IMR-90 (cell line): ENCODE data around the gene H19. TPM values are rescaled to one million over a fixed set of nuclear protein-coding genes. Genes with fewer than 3 reads are reported as not detected.

Experiments used
- ATAC-seq: fragments of 200-7000 bp; cut with Tn5 transposase; 2 replicates; pipeline ENCODE4 v1.9.1; 2020; ENCODE audit warnings: low read depth, mild to moderate bottlenecking, moderate library complexity
- BruUV-seq: library from RNA; stranded (reverse); fragments of 400-500 nt; replicated peaks from 2 replicates; lab custom pipeline; 2021; lab: Mats Ljungman, UMichigan
- CTCF ChIA-PET: fragments of 300-600 bp; formaldehyde crosslinking; extraction: SDS; loops from one replicate; lab custom pipeline; 2021; ENCODE audit warnings: antibody characterized with exemption; lab: Yijun Ruan, JAX
- POLR2A ChIA-PET: fragments of 300-600 bp; sonication (Branson Sonifier 250); formaldehyde crosslinking; loops from one replicate; lab custom pipeline; 2022; ENCODE audit warnings: antibody characterized with exemption; ENCODE audit not compliant: unreplicated experiment; lab: Charles Lee
- DNase-seq: peaks from one replicate; pipeline ENCODE4 v3.0.0; 2013
- H2AFZ ChIP-seq: replicated peaks from 2 replicates; pipeline ENCODE3; 2013; ENCODE audit warnings: low read length, mild to moderate bottlenecking; ENCODE audit not compliant: poor library complexity
- H2AK5ac ChIP-seq: 2 replicates; pipeline ENCODE4 v1.6.1; 2013; ENCODE audit warnings: low read depth, low read length, inconsistent platforms
- H2AK9ac ChIP-seq: replicated peaks from 2 replicates; pipeline ENCODE3; 2013; ENCODE audit warnings: mild to moderate bottlenecking, low read depth, low read length, moderate library complexity; ENCODE audit not compliant: poor library complexity
- H2BK120ac ChIP-seq: 2 replicates; pipeline ENCODE4 v1.6.1; 2013; ENCODE audit warnings: low read depth, low read length, inconsistent platforms
- H2BK15ac ChIP-seq: 3 replicates; pipeline ENCODE4 v1.6.1; 2013; ENCODE audit warnings: low read depth, low read length, inconsistent platforms
- H2BK20ac ChIP-seq: 2 replicates; pipeline ENCODE4 v1.6.1; 2013; ENCODE audit warnings: low read depth, mild to moderate bottlenecking, inconsistent platforms, low read length, moderate library complexity
- H2BK5ac ChIP-seq: 2 replicates; pipeline ENCODE4 v1.6.1; 2013; ENCODE audit warnings: mild to moderate bottlenecking, low read depth, low read length, inconsistent platforms; ENCODE audit not compliant: poor library complexity, severe bottlenecking
- H3K14ac ChIP-seq: replicated peaks from 2 replicates; pipeline ENCODE4 v1.6.1; 2013; ENCODE audit warnings: low read depth, low read length, inconsistent platforms
- H3K18ac ChIP-seq: 2 replicates; pipeline ENCODE4 v1.6.1; 2013; ENCODE audit warnings: low read depth, low read length, control low read depth
- H3K23ac ChIP-seq: 2 replicates; pipeline ENCODE4 v1.6.1; 2013; ENCODE audit warnings: low read depth, low read length, inconsistent platforms
- H3K27ac ChIP-seq: 2 replicates; pipeline ENCODE4 v1.5.1; 2013; ENCODE audit warnings: mild to moderate bottlenecking, control low read depth, low read length; ENCODE audit not compliant: insufficient read depth
- H3K27me3 ChIP-seq: 2 replicates; pipeline ENCODE4 v1.6.1; 2013; ENCODE audit warnings: low read length; ENCODE audit not compliant: control insufficient read depth, insufficient read depth
- H3K36me3 ChIP-seq: 2 replicates; pipeline ENCODE4 v1.6.1; 2013; ENCODE audit warnings: low read length, mixed read lengths; ENCODE audit not compliant: control insufficient read depth, insufficient read depth
- H3K4ac ChIP-seq: 2 replicates; pipeline ENCODE4 v1.6.1; 2013; ENCODE audit warnings: low read depth, low read length, inconsistent platforms
- H3K4me1 ChIP-seq: 2 replicates; pipeline ENCODE4 v1.6.1; 2013; ENCODE audit warnings: low read length, mixed read lengths; ENCODE audit not compliant: control insufficient read depth, insufficient read depth
- H3K4me2 ChIP-seq: 2 replicates; pipeline ENCODE4 v1.6.1; 2013; ENCODE audit warnings: low read depth, mild to moderate bottlenecking, control low read depth, low read length, moderate library complexity
- H3K4me3 ChIP-seq: 2 replicates; pipeline ENCODE4 v1.5.1; 2013; ENCODE audit warnings: low read depth, mild to moderate bottlenecking, control low read depth, low read length, moderate library complexity; ENCODE audit not compliant: insufficient read depth
- H3K56ac ChIP-seq: 2 replicates; pipeline ENCODE4 v1.6.1; 2013; ENCODE audit warnings: low read length, inconsistent platforms; ENCODE audit not compliant: insufficient read depth; ENCODE audit errors: extremely low read depth
- H3K79me1 ChIP-seq, 2 experiments: 2 replicates each; pipeline ENCODE4 v1.6.1; 2013; ENCODE audit warnings: low read length in 2 of 2, inconsistent platforms in 1 of 2, low read depth in 1 of 2
- H3K9ac ChIP-seq: 2 replicates; pipeline ENCODE4 v1.6.1; 2013; ENCODE audit warnings: low read depth, low read length, control low read depth
- H3K9me1 ChIP-seq: 2 replicates; pipeline ENCODE4 v1.6.1; 2013; ENCODE audit warnings: low read length, inconsistent platforms; ENCODE audit not compliant: insufficient read depth
- H3K9me3 ChIP-seq: 2 replicates; pipeline ENCODE4 v1.6.1; 2013; ENCODE audit warnings: low read length; ENCODE audit not compliant: control insufficient read depth, insufficient read depth
- H4K20me1 ChIP-seq: 2 replicates; pipeline ENCODE4 v1.6.1; 2013; ENCODE audit warnings: low read length, inconsistent platforms; ENCODE audit not compliant: insufficient read depth
- H4K5ac ChIP-seq: 2 replicates; pipeline ENCODE4 v1.6.1; 2013; ENCODE audit warnings: mild to moderate bottlenecking, low read depth, low read length, control low read depth
- H4K8ac ChIP-seq, 2 experiments: 2 replicates each; pipeline ENCODE4 v1.6.1; 2013; ENCODE audit warnings: low read depth in 2 of 2, low read length in 2 of 2, control low read depth in 1 of 2, inconsistent platforms in 1 of 2
- H4K91ac ChIP-seq: 2 replicates; pipeline ENCODE4 v1.6.1; 2013; ENCODE audit warnings: low read depth, low read length, inconsistent platforms; ENCODE audit not compliant: insufficient read depth
- BHLHE40 ChIP-seq: fragments of 150-350 bp; IDR thresholded peaks from 2 replicates; pipeline ENCODE4 v1.6.1; 2016; ENCODE audit warnings: mild to moderate bottlenecking, low read depth, low read length
- CEBPB ChIP-seq: IDR thresholded peaks from 2 replicates; pipeline ENCODE4 v1.6.1; 2012; ENCODE audit warnings: low read depth, low read length, improper control_type of control experiment
- CHD1 ChIP-seq: IDR thresholded peaks from 2 replicates; pipeline ENCODE4 v1.6.1; 2012; ENCODE audit warnings: low read depth, low read length, improper control_type of control experiment
- MAFK ChIP-seq: IDR thresholded peaks from 2 replicates; pipeline ENCODE4 v1.6.1; 2012; ENCODE audit warnings: low read depth, low read length, improper control_type of control experiment
- MXI1 ChIP-seq: IDR thresholded peaks from 2 replicates; pipeline ENCODE4 v1.6.1; 2012; ENCODE audit warnings: low read depth, mild to moderate bottlenecking, low read length, moderate library complexity, borderline replicate concordance
- NFE2L2 ChIP-seq: fragments of 150-350 bp; IDR thresholded peaks from 2 replicates; pipeline ENCODE4 v1.6.1; 2016; ENCODE audit warnings: low read depth, mild to moderate bottlenecking, low read length
- POLR2A ChIP-seq: IDR thresholded peaks from 2 replicates; pipeline ENCODE4 v1.6.1; 2012; ENCODE audit warnings: mild to moderate bottlenecking, low read depth, low read length
- RAD21 ChIP-seq: IDR thresholded peaks from 2 replicates; pipeline ENCODE4 v1.6.1; 2012; ENCODE audit warnings: low read length, improper control_type of control experiment
- RCOR1 ChIP-seq: IDR thresholded peaks from 2 replicates; pipeline ENCODE4 v1.6.1; 2012; ENCODE audit warnings: mild to moderate bottlenecking, low read length, improper control_type of control experiment; ENCODE audit not compliant: insufficient replicate concordance
- RFX5 ChIP-seq: IDR thresholded peaks from 2 replicates; pipeline ENCODE4 v1.8.0; 2012; ENCODE audit warnings: low read depth, mild to moderate bottlenecking, low read length, moderate library complexity
- SMC3 ChIP-seq: fragments of 150-350 bp; IDR thresholded peaks from 2 replicates; pipeline ENCODE4 v1.6.1; 2016; ENCODE audit warnings: low read depth, mild to moderate bottlenecking, antibody characterized with exemption, low read length, moderate library complexity
- USF2 ChIP-seq: fragments of 150-350 bp; IDR thresholded peaks from 2 replicates; pipeline ENCODE4 v1.6.1; 2017; ENCODE audit warnings: mild to moderate bottlenecking, antibody characterized with exemption, low read length, low read depth
- WGBS, 2 experiments: methylation state at CpG; one replicate each; pipeline versions ENCODE4 v1.1.5 to v1.1.7; 2013; ENCODE audit warnings: missing lambda C conversion rate in 2 of 2; ENCODE audit not compliant: insufficient read length in 1 of 2; ENCODE audit errors: extremely low coverage in 2 of 2; 5-methylcytosine and 5-hydroxymethylcytosine counted together
- dilution Hi-C: fragments of 300-500 bp; cut with HindIII; formaldehyde crosslinking; loops from one replicate; pipeline ENCODE4 v1.14.3; 2018; ENCODE audit warnings: low sequenced_read_pairs; ENCODE audit not compliant: unreplicated experiment
- in situ Hi-C: fragments of 300-500 bp; cut with MboI; formaldehyde crosslinking; loops from 3 replicates; pipeline ENCODE4 v1.14.3; 2019; ENCODE audit warnings: low sequenced_read_pairs, inconsistent platforms, mixed read lengths
- intact Hi-C: fragments of 100-400 bp; cut with micrococcal nuclease; formaldehyde crosslinking; loops from 2 replicates; pipeline ENCODE4 v1.10.0; 2022
- polyA plus RNA-seq, 3 experiments: library from polyadenylated mRNA; depleted of rRNA; stranded (reverse); fragments of >200 nt; gene quantifications; 2 replicates each; pipeline ENCODE4 v1.2.3, GENCODE V29; 2012; ENCODE audit warnings: low replicate concordance in 1 of 3
- total RNA-seq: library from RNA; depleted of rRNA; stranded (reverse); fragments of >200 nt; gene quantifications from 2 replicates; pipeline ENCODE4 v1.2.3, GENCODE V29; 2012

Gene H19
- total and polyA plus RNA-seq, 2 of the 4 experiments (the other 2 are of a cell fraction): 0.41 TPM; not detected in 1

GRCh38 chr11:1994121-1994520 lies 3.5 kb downstream of the H19 start:
- in situ Hi-C loops: no loop called here
- WGBS, 2 experiments: no CpG with 5 or more reads among the region's 13 CpGs

More at GRCh38 chr11:1994121-1994520, 3.5 kb downstream of the H19 start:
- Histone ChIP-seq H3K4me2 (no peak overlapping the region), H3K9me1 (no peaks in the 10 kb centered on the region), H3K4me3 (no peak overlapping the region), H3K9me3 (no peaks in the 10 kb centered on the region), H2AFZ (no peak overlapping the region), H3K23ac (no peak overlapping the region), H2BK15ac (no peak overlapping the region), H2BK20ac (no peak overlapping the region), H2BK5ac (no peak overlapping the region), H2AK9ac (no peak overlapping the region), H3K14ac (no peak overlapping the region), H2AK5ac (no peak overlapping the region), H3K4ac (no peak overlapping the region), H3K36me3 (no peaks in the 10 kb centered on the region), H2BK120ac (no peak overlapping the region), H3K18ac (no peak overlapping the region), H3K27me3 (no peaks in the 10 kb centered on the region), H4K20me1 (no peaks in the 10 kb centered on the region), H4K8ac (no peak overlapping the region), H3K79me1 (no peaks in the 10 kb centered on the region), H3K56ac (no peak overlapping the region), H4K91ac (no peak overlapping the region), H3K4me1 (no peaks in the 10 kb centered on the region), H3K27ac (no peak overlapping the region), H4K5ac (no peak overlapping the region), H3K9ac (no peak overlapping the region)
- no peak for ATAC-seq
- BruUV-seq: no TSS peak
- intact Hi-C loops (no loop called here), dilution Hi-C loops (no loop called here)
- no peak for DNase-seq
- CTCF ChIA-PET: no interaction called here
- POLR2A ChIA-PET: no interaction called here
- TF ChIP-seq USF2 (no peak), NFE2L2 (no peak), RAD21 (no peak), RCOR1 (no peak), MXI1 (no peak), CEBPB (no peak), MAFK (no peak), SMC3 (no peak), RFX5 (no peak), POLR2A (no peak), CHD1 (no peak), BHLHE40 (no peak)
